ENCODE data around the gene XDH. TPM values are rescaled to one million over a fixed set of nuclear protein-coding genes. Genes with fewer than 3 reads are reported as not detected.

XDH gene
- total RNA-seq, 1 experiment from 2014 or later, result 1.4 TPM

GRCh38 chr2:31388736-31389135 lies 25.8 kb downstream of the XDH start:
- ChIA-PET POLR2A (no interaction called here), CTCF (no interaction called here)
- Histone ChIP-seq H3K27me3 (replicated peaks; ENCODE audit: control insufficient read depth, insufficient read depth, low read length) (no peaks in the 10 kb centered on the region), H3K9me3 (no peaks in the 10 kb centered on the region), H3K4me3 (ENCODE audit: low read depth, low read length) (no peak overlapping the region), H3K36me3 (ENCODE audit: control insufficient read depth, insufficient read depth, low read length) (no peaks in the 10 kb centered on the region), H3K4me1 (no peaks in the 10 kb centered on the region)
- Mint-ChIP-seq H3K4me1 (ENCODE audit: low read depth, unreplicated experiment) (no peaks in the 10 kb centered on the region), H3K4me3 (ENCODE audit: unreplicated experiment) (no peak overlapping the region), H3K36me3 (ENCODE audit: insufficient read depth, unreplicated experiment) (no peaks in the 10 kb centered on the region), H3K27me3 (ENCODE audit: insufficient read depth, unreplicated experiment) (no peaks in the 10 kb centered on the region), H3K27ac (ENCODE audit: unreplicated experiment) (no peak overlapping the region), H3K9me3 (ENCODE audit: unreplicated experiment) (no peaks in the 10 kb centered on the region)
- no TSS peak for BruUV-seq (replicated peaks)
- DNase-seq, result no peak
- no peak for TF ChIP-seq CTCF (IDR thresholded peaks at IDR 0.05; ENCODE audit: insufficient read depth in 1 of 2, low read depth in 1 of 2, low read length in 1 of 2, severe bottlenecking in 1 of 2, unreplicated experiment in 1 of 2)
- intact Hi-C loops (cut with micrococcal nuclease; ENCODE audit: unreplicated experiment), result no loop called here

GRCh38 chr2:31387850-31388249 lies 26.7 kb downstream of the XDH start:
- Histone ChIP-seq H3K4me3 (ENCODE audit: low read depth, low read length) (no peak overlapping the region), H3K9me3 (no peaks in the 10 kb centered on the region), H3K4me1 (no peaks in the 10 kb centered on the region), H3K36me3 (ENCODE audit: control insufficient read depth, insufficient read depth, low read length) (no peaks in the 10 kb centered on the region), H3K27me3 (replicated peaks; ENCODE audit: control insufficient read depth, insufficient read depth, low read length) (no peaks in the 10 kb centered on the region)
- CTCF ChIA-PET, result no interaction called here
- no peak overlapping the region for H3K27ac Mint-ChIP-seq (ENCODE audit: unreplicated experiment)
- no peak for TF ChIP-seq CTCF (IDR thresholded peaks at IDR 0.05; ENCODE audit: insufficient read depth in 1 of 2, low read depth in 1 of 2, low read length in 1 of 2, severe bottlenecking in 1 of 2, unreplicated experiment in 1 of 2)
- H3K9me3 Mint-ChIP-seq (ENCODE audit: unreplicated experiment), result no peaks in the 10 kb centered on the region
- DNase-seq, result no peak
- no peaks in the 10 kb centered on the region for H3K4me1 Mint-ChIP-seq (ENCODE audit: low read depth, unreplicated experiment)
- no peak overlapping the region for H3K4me3 Mint-ChIP-seq (ENCODE audit: unreplicated experiment)
- no peaks in the 10 kb centered on the region for H3K36me3 Mint-ChIP-seq (ENCODE audit: insufficient read depth, unreplicated experiment)
- no peaks in the 10 kb centered on the region for H3K27me3 Mint-ChIP-seq (ENCODE audit: insufficient read depth, unreplicated experiment)
- intact Hi-C loops (cut with micrococcal nuclease; ENCODE audit: unreplicated experiment), result no loop called here
- no TSS peak for BruUV-seq (replicated peaks)
- POLR2A ChIA-PET, result no interaction called here

- CTCF ChIA-PET, result no interaction called here
- BruUV-seq (replicated peaks), result no TSS peak
- no peak for TF ChIP-seq CTCF (IDR thresholded peaks at IDR 0.05; ENCODE audit: insufficient read depth in 1 of 2, low read depth in 1 of 2, low read length in 1 of 2, severe bottlenecking in 1 of 2, unreplicated experiment in 1 of 2)
- POLR2A ChIA-PET, result no interaction called here
- Histone ChIP-seq H3K4me3 (ENCODE audit: low read depth, low read length) (no peak overlapping the region), H3K9me3 (no peaks in the 10 kb centered on the region), H3K27me3 (replicated peaks; ENCODE audit: control insufficient read depth, insufficient read depth, low read length) (no peaks in the 10 kb centered on the region), H3K36me3 (ENCODE audit: control insufficient read depth, insufficient read depth, low read length) (no peaks in the 10 kb centered on the region), H3K4me1 (no peaks in the 10 kb centered on the region)
- Mint-ChIP-seq H3K27ac (ENCODE audit: unreplicated experiment) (no peak overlapping the region), H3K4me3 (ENCODE audit: unreplicated experiment) (no peak overlapping the region), H3K4me1 (ENCODE audit: low read depth, unreplicated experiment) (peaks cover 10% of the 10 kb centered on the region), H3K27me3 (ENCODE audit: insufficient read depth, unreplicated experiment) (no peaks in the 10 kb centered on the region), H3K36me3 (ENCODE audit: insufficient read depth, unreplicated experiment) (no peaks in the 10 kb centered on the region), H3K9me3 (ENCODE audit: unreplicated experiment) (no peaks in the 10 kb centered on the region)
- intact Hi-C loops (cut with micrococcal nuclease; ENCODE audit: unreplicated experiment), result no loop called here
- DNase-seq, result no peak
Measured at GRCh38 chr2:31386648-31387047, 27.9 kb downstream of the XDH start.
